Measurements from ENCODE around the gene ACVR1. TPM values are rescaled to one million over a fixed set of nuclear protein-coding genes. Genes with fewer than 3 reads are reported as not detected.

The ACVR1 gene
- total RNA-seq, 5 donors from 2014 or later (not counting 1 experiment from before 2014, with no cell fraction given): 18.3 to 31.5 (median 25.1) TPM

- Histone ChIP-seq H3K9me3 (no peaks in the 10 kb centered on the region), H3K4me3 (ENCODE audit: control insufficient read depth in 1 of 2, extremely low read depth in 1 of 2, low read length in 1 of 2) (no peak overlapping the region), H3K4me1 (ENCODE audit: control insufficient read depth in 1 of 2, extremely low read depth in 1 of 2, insufficient read depth in 2 of 2, low read length in 2 of 2) (peaks cover 0 to 3% of the 10 kb centered on the region in 2 experiments), H3K36me3 (ENCODE audit: control insufficient read depth in 2 of 2, extremely low read depth in 1 of 2, insufficient read depth in 1 of 2, low read length in 1 of 2) (peaks cover 0 to 7% of the 10 kb centered on the region in 2 donors), H3K27ac (ENCODE audit: low read length) (no peak overlapping the region), H3K27me3 (replicated peaks in 1 of 2; ENCODE audit: control insufficient read depth in 2 of 2, extremely low read depth in 1 of 2, insufficient read depth in 2 of 2, low read length in 1 of 2) (no peaks in the 10 kb centered on the region)
- Mint-ChIP-seq H3K27me3 (no peaks in the 10 kb centered on the region), H3K4me1 (peaks cover 2 to 22% (median 21%) of the 10 kb centered on the region in 3 donors), H3K36me3 (peaks cover 35% of the 10 kb centered on the region), H3K9me3 (no peaks in the 10 kb centered on the region), H3K27ac (no peak overlapping the region), H3K4me3 (no peak overlapping the region)
- no CpG with 5 or more reads among the region's 7 CpGs for WGBS (ENCODE audit: insufficient coverage)
- ATAC-seq (replicated peaks in 1 of 4) (no peak), DNase-seq (no peak)
- CTCF ChIA-PET: interaction anchor here in 1 of 2 donors (0.5 to 0.6 kb wide), 2 partner anchors 69 to 263 kb away, joined by 4 to 8 read pairs; no protein-coding TSS in a partner anchor
- POLR2A ChIA-PET: no interaction called here
Observed at GRCh38 chr2:157806426-157807077, 69.6 kb downstream of the ACVR1 start.

GRCh38 chr2:157805519-157805918 lies 70.6 kb downstream of the ACVR1 start:
- DNase-seq (no peak), ATAC-seq (replicated peaks in 1 of 4) (no peak)
- Mint-ChIP-seq H3K4me3 (no peak overlapping the region), H3K27ac (no peak overlapping the region), H3K27me3 (no peaks in the 10 kb centered on the region), H3K4me1 (peaks cover 0 to 18% (median 17%) of the 10 kb centered on the region in 3 donors), H3K9me3 (no peaks in the 10 kb centered on the region), H3K36me3 (peaks cover 28% of the 10 kb centered on the region)
- H3K27me3 ChIP-seq (replicated peaks in 1 of 2; ENCODE audit: control insufficient read depth in 2 of 2, extremely low read depth in 1 of 2, insufficient read depth in 2 of 2, low read length in 1 of 2): no peaks in the 10 kb centered on the region
- H3K9me3 ChIP-seq: no peaks in the 10 kb centered on the region
- H3K27ac ChIP-seq (ENCODE audit: low read length): no peak overlapping the region
- H3K36me3 ChIP-seq (ENCODE audit: control insufficient read depth in 2 of 2, extremely low read depth in 1 of 2, insufficient read depth in 1 of 2, low read length in 1 of 2): peaks cover 0 to 7% of the 10 kb centered on the region in 2 donors
- POLR2A ChIA-PET: interaction anchor here in 1 of 2 donors (0.6 kb wide), 1 partner anchor 16 kb away, joined by 3 read pairs; no protein-coding TSS in a partner anchor
- CTCF ChIA-PET: interaction anchor here in 1 of 2 donors (0.7 kb wide), 1 partner anchor 13 kb away, joined by 5 read pairs; no protein-coding TSS in a partner anchor
- H3K4me3 ChIP-seq (ENCODE audit: control insufficient read depth in 1 of 2, extremely low read depth in 1 of 2, low read length in 1 of 2): no peak overlapping the region
- H3K4me1 ChIP-seq (ENCODE audit: control insufficient read depth in 1 of 2, extremely low read depth in 1 of 2, insufficient read depth in 2 of 2, low read length in 2 of 2): peaks cover 0 to 3% of the 10 kb centered on the region in 2 experiments
- no CpG with 5 or more reads among the region's 3 CpGs for WGBS (ENCODE audit: insufficient coverage)

GRCh38 chr2:157804355-157804754 lies 71.8 kb downstream of the ACVR1 start:
- Mint-ChIP-seq H3K27me3 (no peaks in the 10 kb centered on the region), H3K9me3 (no peaks in the 10 kb centered on the region), H3K27ac (no peak overlapping the region), H3K36me3 (peaks cover 30% of the 10 kb centered on the region), H3K4me1 (peaks cover 0 to 16% (median 15%) of the 10 kb centered on the region in 3 donors), H3K4me3 (no peak overlapping the region)
- WGBS (ENCODE audit: insufficient coverage): no CpG with 5 or more reads among the region's 5 CpGs
- Histone ChIP-seq H3K4me1 (ENCODE audit: control insufficient read depth in 1 of 2, extremely low read depth in 1 of 2, insufficient read depth in 2 of 2, low read length in 2 of 2) (peaks cover 0 to 3% of the 10 kb centered on the region in 2 experiments), H3K4me3 (ENCODE audit: control insufficient read depth in 1 of 2, extremely low read depth in 1 of 2, low read length in 1 of 2) (no peak overlapping the region), H3K27ac (ENCODE audit: low read length) (no peak overlapping the region), H3K27me3 (replicated peaks in 1 of 2; ENCODE audit: control insufficient read depth in 2 of 2, extremely low read depth in 1 of 2, insufficient read depth in 2 of 2, low read length in 1 of 2) (no peaks in the 10 kb centered on the region), H3K36me3 (ENCODE audit: control insufficient read depth in 2 of 2, extremely low read depth in 1 of 2, insufficient read depth in 1 of 2, low read length in 1 of 2) (peaks cover 0 to 5% of the 10 kb centered on the region in 2 donors), H3K9me3 (no peaks in the 10 kb centered on the region)
- ChIA-PET CTCF (interaction anchor here (0.5 to 1.1 kb wide), 4 partner anchors 17 to 1888 kb away, joined by 3 read pairs; no protein-coding TSS in a partner anchor), POLR2A (no interaction called here)
- DNase-seq (no peak), ATAC-seq (replicated peaks in 1 of 4) (no peak)

GRCh38 chr2:157803952-157804351 lies 72.2 kb downstream of the ACVR1 start:
- ChIA-PET CTCF (interaction anchor here (0.5 to 1.1 kb wide), 4 partner anchors 16 to 1889 kb away, joined by 3 read pairs; no protein-coding TSS in a partner anchor), POLR2A (no interaction called here)
- peaks cover 28% of the 10 kb centered on the region for H3K36me3 Mint-ChIP-seq
- Histone ChIP-seq H3K4me3 (ENCODE audit: control insufficient read depth in 1 of 2, extremely low read depth in 1 of 2, low read length in 1 of 2) (no peak overlapping the region), H3K9me3 (no peaks in the 10 kb centered on the region), H3K4me1 (ENCODE audit: control insufficient read depth in 1 of 2, extremely low read depth in 1 of 2, insufficient read depth in 2 of 2, low read length in 2 of 2) (peaks cover 0 to 3% of the 10 kb centered on the region in 2 experiments), H3K27ac (ENCODE audit: low read length) (no peak overlapping the region), H3K36me3 (ENCODE audit: control insufficient read depth in 2 of 2, extremely low read depth in 1 of 2, insufficient read depth in 1 of 2, low read length in 1 of 2) (peaks cover 0 to 5% of the 10 kb centered on the region in 2 donors), H3K27me3 (replicated peaks in 1 of 2; ENCODE audit: control insufficient read depth in 2 of 2, extremely low read depth in 1 of 2, insufficient read depth in 2 of 2, low read length in 1 of 2) (no peaks in the 10 kb centered on the region)
- WGBS (ENCODE audit: insufficient coverage): 100% methylated on average over 1 of the region's 3 CpGs
- DNase-seq: no peak
- H3K27ac Mint-ChIP-seq: no peak overlapping the region
- H3K4me3 Mint-ChIP-seq: no peak overlapping the region
- peaks cover 0 to 13% (median 11%) of the 10 kb centered on the region in 3 donors for H3K4me1 Mint-ChIP-seq
- H3K9me3 Mint-ChIP-seq: no peaks in the 10 kb centered on the region
- H3K27me3 Mint-ChIP-seq: no peaks in the 10 kb centered on the region
- no peak for ATAC-seq (replicated peaks in 1 of 4)

GRCh38 chr2:157803476-157803875 lies 72.7 kb downstream of the ACVR1 start:
- Mint-ChIP-seq H3K36me3 (peaks cover 27% of the 10 kb centered on the region), H3K27me3 (no peaks in the 10 kb centered on the region), H3K9me3 (no peaks in the 10 kb centered on the region), H3K4me3 (no peak overlapping the region), H3K4me1 (peaks cover 0 to 13% (median 10%) of the 10 kb centered on the region in 3 donors), H3K27ac (no peak overlapping the region)
- H3K36me3 ChIP-seq (ENCODE audit: control insufficient read depth in 2 of 2, extremely low read depth in 1 of 2, insufficient read depth in 1 of 2, low read length in 1 of 2): peaks cover 0 to 5% of the 10 kb centered on the region in 2 donors
- no CpG with 5 or more reads among the region's 4 CpGs for WGBS (ENCODE audit: insufficient coverage)
- ATAC-seq (replicated peaks in 1 of 4) (no peak), DNase-seq (no peak)
- H3K27ac ChIP-seq (ENCODE audit: low read length): no peak overlapping the region
- CTCF ChIA-PET: interaction anchor here in 1 of 2 donors (1.0 to 1.1 kb wide), 2 partner anchors 16 to 19 kb away, joined by 3 read pairs; no protein-coding TSS in a partner anchor
- no peaks in the 10 kb centered on the region for H3K27me3 ChIP-seq (replicated peaks in 1 of 2; ENCODE audit: control insufficient read depth in 2 of 2, extremely low read depth in 1 of 2, insufficient read depth in 2 of 2, low read length in 1 of 2)
- no peak overlapping the region for H3K4me3 ChIP-seq (ENCODE audit: control insufficient read depth in 1 of 2, extremely low read depth in 1 of 2, low read length in 1 of 2)
- POLR2A ChIA-PET: no interaction called here
- H3K4me1 ChIP-seq (ENCODE audit: control insufficient read depth in 1 of 2, extremely low read depth in 1 of 2, insufficient read depth in 2 of 2, low read length in 2 of 2): peaks cover 0 to 3% of the 10 kb centered on the region in 2 experiments
- no peaks in the 10 kb centered on the region for H3K9me3 ChIP-seq

- WGBS (ENCODE audit: insufficient coverage): 80% methylated on average over 1 of the region's 5 CpGs
- no peak overlapping the region for H3K4me3 ChIP-seq (ENCODE audit: control insufficient read depth in 1 of 2, extremely low read depth in 1 of 2, low read length in 1 of 2)
- H3K27ac ChIP-seq (ENCODE audit: low read length): no peak overlapping the region
- ChIA-PET POLR2A (no interaction called here), CTCF (no interaction called here)
- no peak for DNase-seq
- H3K36me3 ChIP-seq (ENCODE audit: control insufficient read depth in 2 of 2, extremely low read depth in 1 of 2, insufficient read depth in 1 of 2, low read length in 1 of 2): peaks cover 0 to 12% of the 10 kb centered on the region in 2 donors
- H3K27me3 ChIP-seq (replicated peaks in 1 of 2; ENCODE audit: control insufficient read depth in 2 of 2, extremely low read depth in 1 of 2, insufficient read depth in 2 of 2, low read length in 1 of 2): no peaks in the 10 kb centered on the region
- Mint-ChIP-seq H3K27me3 (no peaks in the 10 kb centered on the region), H3K4me1 (no peaks in the 10 kb centered on the region), H3K9me3 (no peaks in the 10 kb centered on the region), H3K36me3 (peaks cover 24% of the 10 kb centered on the region), H3K4me3 (no peak overlapping the region), H3K27ac (no peak overlapping the region)
- no peaks in the 10 kb centered on the region for H3K9me3 ChIP-seq
- no peaks in the 10 kb centered on the region for H3K4me1 ChIP-seq (ENCODE audit: control insufficient read depth in 1 of 2, extremely low read depth in 1 of 2, insufficient read depth in 2 of 2, low read length in 2 of 2)
- ATAC-seq (replicated peaks in 1 of 4): no peak
Observed at GRCh38 chr2:157800838-157801495, 75.2 kb downstream of the ACVR1 start.
